GM12873 (cell line): ENCODE measurements around the gene PDS5B.

Experiments used
- TF ChIP-seq, protein P1 (sequence below): IDR thresholded peaks from 2 replicates; pipeline ENCODE4 v1.5.1; 2012; ENCODE audit warnings: low read depth, mild to moderate bottlenecking, moderate library complexity, low read length, control low read depth; ENCODE audit not compliant: insufficient read depth; ENCODE audit errors: missing control alignments

Gene PDS5B

DNA sequence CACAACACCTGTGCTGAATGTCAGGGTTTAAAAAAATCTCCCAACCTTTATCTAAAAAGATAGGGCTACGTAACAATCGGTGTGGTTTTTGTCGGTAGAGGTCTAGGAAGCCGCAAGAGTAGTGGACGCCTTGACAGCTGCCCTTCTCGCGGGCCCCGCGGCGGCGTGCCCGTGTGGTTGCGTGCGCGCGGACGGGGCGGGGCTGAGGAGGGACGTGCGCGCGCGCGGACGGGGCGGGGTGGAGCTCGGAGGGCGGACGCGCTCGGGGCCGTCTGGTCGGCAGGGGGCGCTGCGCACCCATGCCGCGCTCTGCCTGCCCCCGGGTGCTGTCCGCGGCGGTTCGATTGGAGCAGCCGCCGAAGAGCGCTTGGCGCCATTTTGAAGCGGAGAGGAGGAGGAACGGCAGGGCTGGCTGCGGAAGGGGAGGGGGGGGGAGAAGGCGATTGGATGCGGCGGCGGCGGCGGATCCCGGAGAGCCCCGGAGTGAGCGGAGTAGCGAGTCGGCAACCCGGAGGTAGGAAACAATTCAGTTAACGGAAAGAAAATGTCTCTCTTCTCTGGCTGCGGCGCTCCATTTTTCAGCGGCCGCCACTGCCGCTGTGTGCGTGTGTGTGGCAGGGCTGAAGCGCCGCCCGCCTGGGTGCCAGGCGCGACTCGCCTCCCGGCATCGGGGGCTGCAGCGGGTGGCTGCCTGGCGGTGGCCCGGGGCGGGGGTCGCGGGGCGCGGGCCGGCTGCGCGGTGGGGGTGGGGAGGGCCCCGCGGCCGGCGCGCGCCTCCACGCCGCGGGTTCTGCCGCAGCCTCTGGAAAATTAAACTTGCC, at the start of gene PDS5B:
Gene PDS5B, plus strand, starts transcription at position 373 of the 821 bp plus-strand sequence. CDS start 62,321 bp downstream, outside the sequence.
- TF ChIP-seq, protein P1, sequence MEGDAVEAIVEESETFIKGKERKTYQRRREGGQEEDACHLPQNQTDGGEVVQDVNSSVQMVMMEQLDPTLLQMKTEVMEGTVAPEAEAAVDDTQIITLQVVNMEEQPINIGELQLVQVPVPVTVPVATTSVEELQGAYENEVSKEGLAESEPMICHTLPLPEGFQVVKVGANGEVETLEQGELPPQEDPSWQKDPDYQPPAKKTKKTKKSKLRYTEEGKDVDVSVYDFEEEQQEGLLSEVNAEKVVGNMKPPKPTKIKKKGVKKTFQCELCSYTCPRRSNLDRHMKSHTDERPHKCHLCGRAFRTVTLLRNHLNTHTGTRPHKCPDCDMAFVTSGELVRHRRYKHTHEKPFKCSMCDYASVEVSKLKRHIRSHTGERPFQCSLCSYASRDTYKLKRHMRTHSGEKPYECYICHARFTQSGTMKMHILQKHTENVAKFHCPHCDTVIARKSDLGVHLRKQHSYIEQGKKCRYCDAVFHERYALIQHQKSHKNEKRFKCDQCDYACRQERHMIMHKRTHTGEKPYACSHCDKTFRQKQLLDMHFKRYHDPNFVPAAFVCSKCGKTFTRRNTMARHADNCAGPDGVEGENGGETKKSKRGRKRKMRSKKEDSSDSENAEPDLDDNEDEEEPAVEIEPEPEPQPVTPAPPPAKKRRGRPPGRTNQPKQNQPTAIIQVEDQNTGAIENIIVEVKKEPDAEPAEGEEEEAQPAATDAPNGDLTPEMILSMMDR: peak; percentile 71

- TF ChIP-seq, protein P1: no peak
These were observed 48.6 kb upstream of the PDS5B start for GRCh38 chr13:32537580-32538142.

- TF ChIP-seq, protein P1: no peak
These were observed 48.1 kb upstream of the PDS5B start for GRCh38 chr13:32538143-32538620.

- TF ChIP-seq, protein P1: no peak
These were observed 47.5 kb upstream of the PDS5B start, which contains the start of gene N4BP2L2 for GRCh38 chr13:32538621-32539246. Gene N4BP2L2 (minus strand): TSS chr13:32538795. CDS start chr13:32537027, 1,768 bp downstream.

DNA sequence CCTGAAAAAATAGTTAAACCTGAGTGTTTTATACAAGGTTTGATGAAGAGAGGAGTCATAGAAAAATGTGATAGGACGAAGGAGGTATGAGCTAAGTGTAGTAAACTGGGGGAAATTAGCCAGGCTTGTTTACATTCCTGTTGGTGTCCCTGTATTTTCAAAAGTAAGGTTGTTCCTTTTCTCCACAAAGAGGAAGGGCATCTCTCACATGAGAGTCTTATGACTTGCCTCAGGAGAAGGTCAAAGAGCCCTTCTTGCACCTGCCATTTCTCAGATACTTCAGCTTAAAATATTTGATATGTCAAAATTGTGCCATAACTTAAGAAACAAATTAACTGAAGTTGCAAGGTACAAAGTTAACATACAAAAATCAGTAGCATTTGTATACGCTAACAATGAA, 44.0 kb upstream of the PDS5B start:
- TF ChIP-seq, protein P1: no peak

DNA sequence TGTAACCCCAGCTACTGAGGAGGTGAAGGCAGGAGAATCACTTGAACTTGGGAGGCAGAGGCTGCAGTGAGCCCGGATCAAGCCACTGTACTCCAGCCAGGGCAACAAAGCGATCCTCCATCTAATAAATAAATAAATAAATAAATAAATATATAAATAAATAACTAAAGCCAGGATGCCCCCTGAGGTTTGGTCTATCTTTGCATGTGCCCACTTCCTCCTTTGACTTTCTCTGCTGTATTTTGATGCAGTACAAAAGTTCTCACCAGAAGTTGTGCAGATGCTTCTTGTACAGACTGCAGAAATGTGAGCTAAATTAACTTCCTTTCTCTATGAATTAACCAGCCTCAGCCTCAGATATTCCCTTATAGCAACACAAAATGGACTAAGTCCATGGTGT, 41.2 kb upstream of the PDS5B start:
- TF ChIP-seq, protein P1: no peak

DNA sequence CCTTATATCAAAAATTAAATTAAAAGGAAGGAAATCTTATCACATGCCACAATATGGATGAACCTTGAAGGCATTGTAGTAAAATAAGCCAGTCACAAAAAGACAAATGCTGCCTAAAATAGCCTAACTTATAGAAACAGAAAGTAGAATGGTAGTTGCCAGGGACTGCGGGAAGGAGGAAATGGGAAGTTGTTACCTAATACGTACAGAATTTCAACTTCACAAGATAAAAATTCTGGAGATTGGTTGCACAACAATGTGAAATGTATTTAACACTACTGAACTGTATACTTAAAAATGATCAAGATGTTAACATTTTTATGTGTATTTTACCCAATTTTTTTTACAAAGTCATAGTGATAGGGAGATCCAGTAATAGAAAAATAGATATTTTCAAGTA, 37.4 kb upstream of the PDS5B start:
- TF ChIP-seq, protein P1: no peak
